Parathyroid adenoma (tissue), 2 donors: ENCODE results near the gene FAM131C.
"Not testable (repeated sequence)": the region's sequence is repeated elsewhere in the genome, so short reads cannot be mapped to it uniquely, and the experiment has no call there.

Experiments used
- H2AFZ ChIP-seq: fragments of 300-600 bp; sonication (generic); one replicate; pipeline ENCODE4 v1.7.0; 2017; ENCODE audit warnings: antibody characterized with exemption, mild to moderate bottlenecking
- H3K27ac ChIP-seq: fragments of 300-600 bp; sonication (generic); one replicate; pipeline ENCODE4 v1.7.0; 2017
- H3K27me3 ChIP-seq: fragments of 300-600 bp; sonication (generic); one replicate; pipeline ENCODE4 v1.7.0; 2017; ENCODE audit warnings: low read length; ENCODE audit not compliant: control insufficient read depth, insufficient read depth
- H3K36me3 ChIP-seq: fragments of 300-600 bp; sonication (generic); one replicate; pipeline ENCODE4 v1.7.0; 2017; ENCODE audit warnings: low read length; ENCODE audit not compliant: control insufficient read depth, insufficient read depth
- H3K4me1 ChIP-seq: fragments of 300-600 bp; sonication (generic); one replicate; pipeline ENCODE4 v1.7.0; 2017; ENCODE audit warnings: control low read depth
- H3K4me2 ChIP-seq: fragments of 300-600 bp; sonication (generic); one replicate; pipeline ENCODE4 v1.7.0; 2017; ENCODE audit warnings: low read length
- H3K4me3 ChIP-seq: fragments of 300-600 bp; sonication (generic); one replicate; pipeline ENCODE4 v1.7.0; 2017; ENCODE audit warnings: low read depth, low read length
- H3K79me2 ChIP-seq: fragments of 300-600 bp; sonication (generic); one replicate; pipeline ENCODE4 v1.7.0; 2017; ENCODE audit warnings: control low read depth
- H3K9ac ChIP-seq: fragments of 300-600 bp; sonication (generic); one replicate; pipeline ENCODE4 v1.7.0; 2017; ENCODE audit warnings: mild to moderate bottlenecking
- H3K9me3 ChIP-seq: fragments of 300-600 bp; sonication (generic); one replicate; pipeline ENCODE4 v1.7.0; 2017; ENCODE audit warnings: low read length; ENCODE audit not compliant: control insufficient read depth
- TF ChIP-seq, protein P1 (sequence below): fragments of 300-600 bp; sonication (generic); IDR thresholded peaks from one replicate; pipeline ENCODE4 v1.7.0; 2017; ENCODE audit warnings: antibody characterized with exemption, mild to moderate bottlenecking
- donor health status: primary hyperparathyroidism.

FAM131C gene

DNA sequence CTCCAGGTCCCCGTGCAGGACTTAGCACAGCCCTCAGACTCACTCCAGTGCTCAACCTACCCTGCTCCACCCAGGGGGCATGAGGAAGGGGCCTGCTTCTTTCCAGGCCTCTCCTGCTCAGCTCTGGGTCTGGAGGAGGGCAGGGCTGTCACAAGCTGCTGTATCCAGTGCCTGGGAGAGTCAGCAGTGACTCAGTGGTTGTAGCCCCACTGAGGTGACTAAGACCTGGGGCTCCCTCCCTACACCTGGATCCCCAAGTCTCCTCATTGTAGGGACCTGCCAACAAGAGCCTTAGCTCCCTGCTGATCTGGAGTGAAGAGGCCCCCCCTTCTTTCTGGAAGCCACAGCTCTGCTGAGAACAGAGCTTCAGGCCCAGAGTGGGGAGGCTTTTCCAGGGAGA lies 36.1 kb upstream of the FAM131C start:
- H3K4me2 ChIP-seq = no peak overlapping the region
- no peak overlapping the region for H3K4me3 ChIP-seq
- no peaks in the 10 kb centered on the region for H3K27me3 ChIP-seq
- no peak overlapping the region for H2AFZ ChIP-seq
- no peak overlapping the region for H3K27ac ChIP-seq
- no peaks in the 10 kb centered on the region for H3K36me3 ChIP-seq
- no peaks in the 10 kb centered on the region for H3K79me2 ChIP-seq
- H3K9me3 ChIP-seq = no peaks in the 10 kb centered on the region
- TF ChIP-seq, protein P1, sequence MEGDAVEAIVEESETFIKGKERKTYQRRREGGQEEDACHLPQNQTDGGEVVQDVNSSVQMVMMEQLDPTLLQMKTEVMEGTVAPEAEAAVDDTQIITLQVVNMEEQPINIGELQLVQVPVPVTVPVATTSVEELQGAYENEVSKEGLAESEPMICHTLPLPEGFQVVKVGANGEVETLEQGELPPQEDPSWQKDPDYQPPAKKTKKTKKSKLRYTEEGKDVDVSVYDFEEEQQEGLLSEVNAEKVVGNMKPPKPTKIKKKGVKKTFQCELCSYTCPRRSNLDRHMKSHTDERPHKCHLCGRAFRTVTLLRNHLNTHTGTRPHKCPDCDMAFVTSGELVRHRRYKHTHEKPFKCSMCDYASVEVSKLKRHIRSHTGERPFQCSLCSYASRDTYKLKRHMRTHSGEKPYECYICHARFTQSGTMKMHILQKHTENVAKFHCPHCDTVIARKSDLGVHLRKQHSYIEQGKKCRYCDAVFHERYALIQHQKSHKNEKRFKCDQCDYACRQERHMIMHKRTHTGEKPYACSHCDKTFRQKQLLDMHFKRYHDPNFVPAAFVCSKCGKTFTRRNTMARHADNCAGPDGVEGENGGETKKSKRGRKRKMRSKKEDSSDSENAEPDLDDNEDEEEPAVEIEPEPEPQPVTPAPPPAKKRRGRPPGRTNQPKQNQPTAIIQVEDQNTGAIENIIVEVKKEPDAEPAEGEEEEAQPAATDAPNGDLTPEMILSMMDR = no peak
- no peak overlapping the region for H3K9ac ChIP-seq
- H3K4me1 ChIP-seq = no peaks in the 10 kb centered on the region

DNA sequence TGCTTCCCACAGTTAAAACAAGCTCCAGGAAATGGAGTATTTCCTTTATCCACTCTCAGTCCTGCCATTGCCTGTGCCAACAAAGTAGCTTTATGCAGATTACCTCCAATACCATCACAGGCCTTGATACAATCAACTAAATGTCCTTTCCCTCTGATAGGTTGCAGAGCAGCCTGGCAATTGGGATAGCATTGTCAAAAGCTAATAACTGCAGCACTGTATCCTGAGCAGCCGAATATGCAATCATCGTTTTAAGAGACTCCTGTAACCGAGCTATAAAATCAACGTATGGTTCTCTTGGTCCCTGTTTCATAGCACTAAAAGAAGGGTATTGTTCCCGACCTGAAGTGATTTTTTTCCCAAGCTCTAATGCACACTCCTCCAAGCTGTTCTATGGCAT lies 33.6 kb upstream of the FAM131C start:
- not testable (repeated sequence) for H2AFZ ChIP-seq, H3K27me3 ChIP-seq, H3K4me3 ChIP-seq, H3K36me3 ChIP-seq, H3K27ac ChIP-seq, H3K79me2 ChIP-seq, H3K4me1 ChIP-seq, H3K9ac ChIP-seq, H3K9me3 ChIP-seq, H3K4me2 ChIP-seq

DNA sequence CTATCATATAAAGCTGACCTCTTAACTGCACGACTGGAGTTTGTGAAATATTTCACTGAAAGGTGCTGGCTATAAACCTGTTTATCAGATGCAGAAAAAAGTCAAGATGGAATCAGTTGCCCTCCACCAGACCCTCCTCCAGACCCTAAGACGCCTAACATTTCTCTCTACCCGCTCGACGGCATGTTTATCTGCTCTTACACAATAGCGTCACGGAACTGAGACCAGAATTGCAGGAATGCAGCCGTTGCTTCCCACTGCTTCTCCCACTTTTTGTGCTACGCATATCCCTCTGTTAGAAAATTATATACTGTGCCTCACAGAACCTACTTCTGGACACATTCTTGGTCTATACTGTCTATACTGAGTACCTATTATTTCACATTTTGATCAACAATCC lies 28.2 kb upstream of the FAM131C start:
- no peaks in the 10 kb centered on the region for H3K27me3 ChIP-seq
- H2AFZ ChIP-seq = no peak overlapping the region
- H3K27ac ChIP-seq = no peak overlapping the region

DNA sequence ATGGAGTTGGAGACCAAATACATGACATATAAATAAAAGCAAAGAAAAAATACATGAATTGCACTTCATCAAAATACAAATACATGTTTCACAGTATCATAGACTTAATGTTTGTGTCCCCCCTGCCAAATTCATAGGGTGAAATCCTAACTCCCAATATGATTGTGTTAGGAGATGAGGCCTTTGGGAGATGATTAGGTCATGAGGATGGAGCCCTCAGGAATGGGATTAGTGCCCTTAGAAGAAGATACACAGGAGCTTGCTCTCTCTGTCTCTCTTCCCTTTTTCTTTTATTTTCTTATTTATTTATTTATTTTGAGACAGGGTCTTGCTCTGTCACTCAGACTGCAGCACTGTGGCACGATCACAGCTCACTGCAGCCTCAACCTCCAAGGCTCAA lies 26.0 kb upstream of the FAM131C start:
- H3K4me1 ChIP-seq = no peaks in the 10 kb centered on the region
- H3K4me2 ChIP-seq = no peak overlapping the region
- no peaks in the 10 kb centered on the region for H3K36me3 ChIP-seq
- no peak overlapping the region for H2AFZ ChIP-seq
- H3K27ac ChIP-seq = no peak overlapping the region
- no peaks in the 10 kb centered on the region for H3K9me3 ChIP-seq
- H3K27me3 ChIP-seq = no peaks in the 10 kb centered on the region
- no peak overlapping the region for H3K4me3 ChIP-seq
- TF ChIP-seq, protein P1 = no peak
- no peak overlapping the region for H3K9ac ChIP-seq
- H3K79me2 ChIP-seq = no peaks in the 10 kb centered on the region

More for the DNA sequence above, 28.2 kb upstream of the FAM131C start:
- Histone ChIP-seq H3K4me1 (no peaks in the 10 kb centered on the region), H3K79me2 (no peaks in the 10 kb centered on the region), H3K4me2 (no peak overlapping the region), H3K4me3 (no peak overlapping the region), H3K9me3 (no peaks in the 10 kb centered on the region), H3K36me3 (no peaks in the 10 kb centered on the region), H3K9ac (no peak overlapping the region)
- TF ChIP-seq, protein P1 = no peak

DNA sequence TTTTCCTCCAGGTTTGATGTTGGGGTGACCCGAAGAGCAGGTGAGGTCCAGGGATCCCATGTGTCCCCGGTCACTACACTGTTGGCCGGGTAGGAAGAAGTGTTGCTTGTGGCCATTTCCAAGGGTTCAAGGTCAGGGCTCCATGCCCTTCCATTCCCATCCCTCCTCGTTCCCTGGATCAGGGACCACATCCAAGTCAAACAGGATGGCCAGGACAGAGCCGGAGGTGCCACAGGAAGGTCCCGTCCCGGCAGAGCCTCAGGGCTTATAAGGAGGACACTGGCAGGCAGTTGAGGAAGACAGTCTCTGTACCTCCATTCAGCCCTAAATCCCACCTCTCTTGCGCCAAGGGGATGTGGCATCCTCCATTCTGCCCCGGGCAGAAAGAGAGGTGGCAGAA lies 22.0 kb upstream of the FAM131C start:
- no peaks in the 10 kb centered on the region for H3K4me1 ChIP-seq
- H3K4me3 ChIP-seq = no peak overlapping the region
- H3K79me2 ChIP-seq = no peaks in the 10 kb centered on the region
- H3K36me3 ChIP-seq = no peaks in the 10 kb centered on the region
- H3K9ac ChIP-seq = no peak overlapping the region
- H3K9me3 ChIP-seq = no peaks in the 10 kb centered on the region
- H3K27me3 ChIP-seq = no peaks in the 10 kb centered on the region
- TF ChIP-seq, protein P1 = no peak
- no peak overlapping the region for H2AFZ ChIP-seq
- H3K4me2 ChIP-seq = no peak overlapping the region
- no peak overlapping the region for H3K27ac ChIP-seq
